Inferior parietal cortex (tissue), 1 donor: ENCODE data around the gene EFTUD2.
"Not testable (repeated sequence)": the region's sequence is repeated elsewhere in the genome, so short reads cannot be mapped to it uniquely, and the experiment has no call there.

Experiments
- DNase-seq: peaks from one replicate; pipeline ENCODE4 v3.0.0-alpha.2; 2016; ENCODE audit errors: extremely low spot score

EFTUD2 gene

GRCh38 chr17:44899074-44899782 is at the start of gene EFTUD2:
Gene EFTUD2, minus strand, starts transcription at chr17:44899445. Its CDS starts 4,924 bp downstream, at chr17:44894521.
- peak; percentile 90 for DNase-seq

GRCh38 chr17:44948315-44948795 is 49.1 kb upstream of the EFTUD2 start:
- DNase-seq: no peak

GRCh38 chr17:44947461-44948314 is 48.4 kb upstream of the EFTUD2 start, which contains the start of gene KIF18B:
Gene KIF18B, minus strand, starts transcription at chr17:44947773. Its CDS starts 11,429 bp downstream, at chr17:44936344.
- peak; percentile 90 for DNase-seq

- not testable (repeated sequence) for DNase-seq
Measured at GRCh38 chr17:44945652-44946051, 46.4 kb upstream of the EFTUD2 start.

GRCh38 chr17:44942456-44942855 is 43.2 kb upstream of the EFTUD2 start:
- DNase-seq: no peak

DNA sequence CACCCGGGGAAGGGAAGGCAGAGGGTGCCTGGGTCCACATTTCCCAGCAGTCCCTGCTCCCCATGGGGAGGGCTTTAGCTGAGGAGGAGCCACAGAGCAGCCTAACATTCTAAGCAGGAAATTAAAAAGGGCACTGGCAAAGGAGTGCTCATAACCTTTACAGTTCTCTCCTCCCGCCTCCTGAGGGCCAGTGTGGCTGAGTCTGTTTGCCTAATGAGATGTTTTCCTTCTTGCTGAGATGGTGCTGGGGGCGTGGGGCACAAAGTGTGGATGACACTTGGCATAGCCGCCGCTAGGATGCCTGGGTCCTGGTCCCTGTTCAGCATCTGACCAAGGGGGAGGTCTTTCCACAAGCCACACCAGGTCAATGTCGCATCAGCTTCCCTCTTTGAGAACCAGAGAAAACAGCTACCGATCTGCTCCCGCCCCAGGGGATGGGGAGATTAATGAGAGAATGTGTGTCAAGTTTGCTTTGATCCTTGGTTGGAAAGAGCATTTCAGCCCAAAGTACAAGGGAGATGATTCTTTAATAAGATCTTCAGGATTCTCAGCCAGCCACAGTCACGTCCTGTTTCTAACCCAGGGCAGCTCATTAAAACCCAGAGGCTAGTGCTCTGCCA is 42.6 kb upstream of the EFTUD2 start:
- no peak for DNase-seq

DNA sequence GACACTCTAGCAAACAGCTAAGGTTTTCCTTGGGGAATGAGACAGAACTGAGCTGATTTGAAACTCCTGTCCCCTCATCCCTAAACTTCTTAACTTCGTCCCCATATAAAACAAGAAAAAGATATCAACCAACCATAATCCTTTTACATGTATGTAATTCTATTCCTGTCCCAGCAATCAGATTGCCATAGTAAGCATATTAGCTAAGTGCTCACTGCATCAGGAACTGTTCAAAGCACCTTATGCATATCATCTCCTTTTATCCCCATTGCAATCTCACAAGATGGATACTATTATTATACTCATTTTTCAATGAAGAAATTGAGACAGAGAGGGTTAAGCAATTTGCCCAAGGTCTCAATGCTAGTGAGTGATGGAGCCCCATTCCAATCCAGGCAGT is 41.5 kb upstream of the EFTUD2 start:
- DNase-seq: no peak

DNA sequence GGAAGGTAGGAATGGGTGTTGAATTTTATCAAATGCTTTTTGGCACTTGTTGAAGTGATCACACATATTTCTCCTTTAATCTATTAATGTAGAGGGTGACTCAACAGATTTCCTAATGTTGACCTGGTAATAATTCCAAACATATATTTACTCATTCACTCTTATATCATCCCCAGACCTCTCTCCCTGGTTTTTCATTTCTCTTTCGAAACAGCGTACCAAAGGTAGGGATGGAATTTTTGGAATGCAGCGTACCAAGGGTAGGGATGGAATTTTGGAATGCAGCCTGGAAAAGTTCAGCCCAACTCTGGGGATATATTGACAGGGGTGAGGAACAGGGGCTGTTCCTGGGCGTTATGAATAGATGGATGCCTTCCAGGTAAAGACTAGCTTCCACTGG is 41.1 kb upstream of the EFTUD2 start:
- DNase-seq: no peak

DNA sequence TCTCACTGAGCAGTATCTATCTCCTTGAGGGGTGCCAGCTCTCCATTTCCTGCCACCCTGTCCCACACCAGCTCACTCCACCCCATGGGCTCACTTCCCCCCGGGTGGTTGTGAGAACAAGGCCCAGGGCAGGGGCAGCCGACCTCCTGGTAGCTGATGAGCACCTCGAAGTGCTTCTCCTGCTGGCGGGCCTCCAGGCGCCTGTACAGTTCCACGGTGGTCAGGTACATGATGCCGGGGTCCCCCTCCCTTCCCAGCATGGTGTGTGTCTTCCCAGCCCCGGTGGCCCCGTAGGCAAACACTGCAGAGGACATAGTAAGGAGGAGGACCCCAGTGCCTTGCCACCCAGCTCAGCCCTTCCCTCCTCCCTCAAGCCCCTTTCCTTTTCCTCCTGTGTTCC is 35.9 kb upstream of the EFTUD2 start:
- DNase-seq: no peak

GRCh38 chr17:44934745-44935105 is 35.5 kb upstream of the EFTUD2 start:
- DNase-seq: no peak

DNA sequence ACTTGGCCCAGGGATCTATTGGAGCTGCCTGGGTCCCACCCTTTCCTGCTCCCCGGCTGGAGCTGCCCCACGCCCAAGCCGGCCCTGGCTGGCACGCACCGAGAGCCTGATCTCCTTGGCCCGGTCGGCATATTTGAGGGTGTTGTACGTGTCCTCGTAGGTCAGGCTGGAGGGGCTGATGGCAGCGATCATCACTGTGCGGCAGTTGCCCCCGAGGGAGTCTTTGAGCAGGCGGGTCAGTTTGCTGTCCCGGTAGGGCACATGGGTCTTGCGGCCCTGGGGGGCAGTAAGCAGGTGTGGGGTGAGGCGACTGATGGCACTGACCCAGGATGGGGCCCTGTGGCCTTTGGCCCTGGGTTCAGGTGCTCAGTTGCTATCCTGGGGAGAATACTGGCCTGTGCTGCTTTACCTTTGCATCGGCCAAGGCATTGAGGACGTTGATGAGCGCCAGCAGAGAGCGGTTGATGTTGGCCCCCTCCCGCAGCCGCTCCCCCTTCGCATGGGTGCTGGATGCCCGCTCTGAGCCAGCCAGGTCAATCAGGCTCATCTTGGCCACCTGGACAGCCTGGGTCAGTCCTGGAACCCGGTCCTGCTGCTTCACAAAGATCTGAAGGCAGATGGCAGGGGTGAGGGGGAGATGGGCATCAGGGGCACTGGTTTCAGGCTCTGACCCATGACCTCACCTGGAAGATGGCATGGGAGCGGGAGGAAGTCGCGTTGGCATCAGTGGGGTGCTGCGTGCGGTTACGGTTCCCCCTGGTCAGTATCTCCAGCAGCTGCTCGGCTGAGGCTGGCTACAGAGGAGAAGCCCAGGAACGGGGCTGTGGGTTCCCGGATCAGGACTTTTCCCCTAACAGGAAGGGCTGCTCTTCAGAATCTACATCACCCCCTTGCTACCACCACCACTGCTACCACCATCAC is 34.8 kb upstream of the EFTUD2 start:
- no peak for DNase-seq

GRCh38 chr17:44932787-44933097 is 33.5 kb upstream of the EFTUD2 start:
- DNase-seq: no peak

GRCh38 chr17:44932096-44932786 is 33.0 kb upstream of the EFTUD2 start:
- no peak for DNase-seq

DNA sequence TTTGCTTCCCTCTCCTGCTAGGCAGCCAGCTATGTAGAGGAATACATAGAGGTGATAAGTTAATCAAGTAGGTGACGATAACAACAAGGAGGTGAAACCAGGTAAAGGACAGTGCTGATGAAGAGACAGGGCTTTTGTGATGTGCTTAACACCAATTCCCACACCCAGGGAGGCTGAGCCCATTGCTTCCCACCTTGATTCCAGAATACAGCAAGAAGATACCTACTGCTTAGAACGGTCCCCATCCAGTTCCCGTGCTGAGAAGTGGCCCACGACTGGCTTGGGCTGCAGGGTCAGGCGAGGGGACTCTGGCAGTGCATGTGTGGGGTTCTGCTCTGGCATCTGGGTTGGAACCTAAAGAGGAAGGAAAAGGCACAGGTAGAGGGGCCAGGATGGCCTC is 32.1 kb upstream of the EFTUD2 start:
- no peak for DNase-seq

GRCh38 chr17:44930667-44931066 is 31.4 kb upstream of the EFTUD2 start:
- peak; percentile 20 for DNase-seq

DNA sequence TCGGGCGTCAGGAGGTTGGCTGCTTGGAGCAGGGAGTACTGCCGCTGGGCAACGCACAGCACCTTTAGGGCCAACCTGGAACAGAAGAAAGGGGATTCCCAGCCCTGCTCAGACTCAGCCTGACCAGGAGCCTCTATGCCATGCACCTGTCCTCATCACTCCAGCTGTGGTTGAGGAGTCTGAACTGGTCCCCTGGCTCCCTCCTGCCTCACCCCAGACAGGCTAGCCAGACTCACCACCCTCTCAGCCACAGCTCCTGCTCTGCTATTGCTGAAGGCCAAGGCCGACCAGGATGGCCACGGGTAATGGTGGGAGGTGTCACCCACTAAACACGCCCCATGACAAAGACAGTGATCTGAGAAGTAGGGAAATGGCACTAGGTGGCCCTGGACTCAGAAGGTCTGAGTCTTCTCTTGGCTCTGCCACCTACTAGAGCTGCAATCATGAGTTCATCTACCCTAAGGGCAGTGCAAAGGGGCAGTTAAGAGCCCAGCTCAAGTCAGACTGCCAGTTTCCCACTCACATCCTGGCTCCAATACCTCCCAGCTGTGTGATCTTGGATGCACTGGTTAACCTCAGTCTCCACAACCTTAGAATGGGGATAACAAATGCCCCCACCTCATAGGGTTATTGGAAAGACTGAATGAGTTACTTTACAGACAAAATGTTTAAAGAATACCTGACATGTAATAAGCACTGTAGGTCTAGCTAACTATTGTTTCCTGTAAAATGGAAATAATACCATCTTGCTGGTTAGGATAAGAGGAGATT is 29.9 kb upstream of the EFTUD2 start:
- DNase-seq: no peak

- no peak for DNase-seq
Measured at GRCh38 chr17:44928136-44928535, 28.9 kb upstream of the EFTUD2 start.

DNA sequence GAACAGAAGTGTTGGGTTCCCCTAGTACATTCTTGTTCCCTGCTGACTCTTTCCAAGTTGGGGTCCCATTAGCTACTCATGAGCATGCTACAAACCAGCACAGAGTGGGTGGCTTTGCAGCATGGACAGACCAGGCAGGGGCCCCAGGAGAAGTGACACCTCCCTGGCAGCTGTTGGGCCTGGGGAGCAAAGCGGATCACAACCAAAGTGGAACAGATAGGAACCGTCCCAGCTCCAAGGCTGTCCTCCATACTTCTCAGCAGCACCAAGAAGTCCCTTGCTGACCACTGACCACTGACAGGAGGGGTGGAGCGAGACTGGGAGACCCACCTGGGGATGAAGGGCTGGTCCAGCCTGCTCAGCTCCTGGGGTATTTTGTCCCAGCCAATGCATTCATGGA is 28.5 kb upstream of the EFTUD2 start:
- no peak for DNase-seq

DNA sequence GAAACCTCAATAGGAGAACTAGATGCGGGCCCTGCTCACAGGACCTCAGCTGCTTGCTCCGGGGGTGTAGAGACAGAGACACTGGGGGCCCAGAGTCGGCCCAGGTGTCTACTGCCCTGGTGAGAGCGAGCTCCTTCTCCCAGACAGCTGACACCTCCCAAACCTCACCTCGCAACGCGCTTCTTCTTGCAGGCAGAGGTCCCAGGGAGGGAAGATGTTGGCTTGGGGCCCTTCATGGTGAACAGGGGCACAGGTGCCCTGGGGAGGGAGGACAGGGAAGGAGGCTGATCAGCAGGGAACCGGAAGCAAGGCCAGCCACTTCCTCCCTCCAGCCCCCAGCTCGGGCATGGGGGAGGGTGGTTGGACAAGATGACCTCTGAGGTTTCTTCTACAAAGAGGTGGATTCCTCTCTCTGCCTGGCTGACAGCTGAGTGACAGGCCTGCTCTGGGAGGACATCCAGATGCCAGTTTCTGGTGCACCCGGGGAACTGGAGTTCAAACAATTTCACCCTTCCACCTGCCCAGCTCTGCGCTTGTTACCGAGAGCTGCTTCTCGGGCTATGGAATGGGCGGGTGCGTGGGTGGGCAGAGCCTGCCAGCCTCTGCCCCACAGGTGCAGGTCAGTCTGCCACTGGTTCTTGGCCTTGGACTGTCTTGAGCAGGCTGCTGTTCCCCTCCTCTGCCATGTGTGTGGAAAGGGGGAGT is 27.7 kb upstream of the EFTUD2 start:
- DNase-seq: no peak
